Right atrium auricular region (tissue), 2 donors: ENCODE measurements around the gene ZNF497. TPM values are rescaled to one million over a fixed set of nuclear protein-coding genes. Genes with fewer than 3 reads are reported as not detected.
"Not testable (repeated sequence)": the region's sequence is repeated elsewhere in the genome, so short reads cannot be mapped to it uniquely, and the experiment has no call there.

ENCODE experiments used
- DNase-seq: peaks from one replicate; pipeline ENCODE4 v3.0.0-alpha.2; 2019; ENCODE audit warnings: low spot score
- H3K27ac ChIP-seq, 2 donors: fragments of 200-600 bp; sonication (generic); 1 replicate in 1 of 2; 2 replicates in 1 of 2; pipeline ENCODE4 v1.5.1; 2016 to 2019
- H3K27me3 ChIP-seq, 2 donors: fragments of 200-600 bp; sonication (generic); one replicate each; pipeline versions ENCODE4 v1.5.1 to v1.6.0; 2017 to 2019
- H3K36me3 ChIP-seq: fragments of 200-600 bp; sonication (generic); one replicate; pipeline ENCODE4 v1.5.1; 2016
- H3K4me1 ChIP-seq, 2 donors: fragments of 200-600 bp; sonication (generic); one replicate each; pipeline versions ENCODE4 v1.5.1 to v1.6.0; 2017 to 2019
- H3K4me3 ChIP-seq, 2 donors: fragments of 200-600 bp; sonication (generic); 1 replicate in 1 of 2; 2 replicates in 1 of 2; pipeline ENCODE4 v1.5.1; 2017 to 2019; ENCODE audit warnings: mild to moderate bottlenecking in 1 of 2, moderate library complexity in 1 of 2
- H3K9me3 ChIP-seq, 2 donors: fragments of 200-600 bp; sonication (generic); one replicate each; pipeline ENCODE4 v1.5.1; 2019
- CTCF ChIP-seq, 2 donors: fragments of 200-600 bp; sonication (generic); IDR thresholded peaks; one replicate each; pipeline ENCODE4 v1.5.1; 2019; ENCODE audit warnings: antibody characterized with exemption in 2 of 2
- total RNA-seq, 2 donors: library from RNA; depleted of rRNA; stranded (reverse); fragments of >200 nt; gene quantifications; one replicate each; pipeline ENCODE4 v1.1.0, GENCODE V29; 2016

Gene ZNF497
- total RNA-seq, 2 donors from 2014 or later, result 0.39 to 0.56 TPM

GRCh38 chr19:58351558-58351878, 11.0 kb downstream of the ZNF497 start:
- Histone ChIP-seq H3K4me1 (peaks cover 0 to 25% of the 10 kb centered on the region in 2 donors), H3K27ac (no peak overlapping the region), H3K36me3 (no peaks in the 10 kb centered on the region), H3K27me3 (peaks cover 0 to 4% of the 10 kb centered on the region in 2 donors), H3K4me3 (no peak overlapping the region), H3K9me3 (no peaks in the 10 kb centered on the region)
- TF ChIP-seq CTCF (IDR thresholded peaks at IDR 0.05), result no peak
- DNase-seq, result no peak

- no peak for DNase-seq
- peaks cover 0 to 4% of the 10 kb centered on the region in 2 donors for H3K27me3 ChIP-seq
- no peaks in the 10 kb centered on the region for H3K36me3 ChIP-seq
- no peak overlapping the region for H3K27ac ChIP-seq
- peak overlapping the region in 1 of 2 donors; percentile 25 for H3K4me3 ChIP-seq
- TF ChIP-seq CTCF (IDR thresholded peaks at IDR 0.05), result no peak
- peaks cover 0 to 20% of the 10 kb centered on the region in 2 donors for H3K4me1 ChIP-seq
- H3K9me3 ChIP-seq, result no peaks in the 10 kb centered on the region
These were observed 11.5 kb downstream of the ZNF497 start for GRCh38 chr19:58350871-58351557.

DNA sequence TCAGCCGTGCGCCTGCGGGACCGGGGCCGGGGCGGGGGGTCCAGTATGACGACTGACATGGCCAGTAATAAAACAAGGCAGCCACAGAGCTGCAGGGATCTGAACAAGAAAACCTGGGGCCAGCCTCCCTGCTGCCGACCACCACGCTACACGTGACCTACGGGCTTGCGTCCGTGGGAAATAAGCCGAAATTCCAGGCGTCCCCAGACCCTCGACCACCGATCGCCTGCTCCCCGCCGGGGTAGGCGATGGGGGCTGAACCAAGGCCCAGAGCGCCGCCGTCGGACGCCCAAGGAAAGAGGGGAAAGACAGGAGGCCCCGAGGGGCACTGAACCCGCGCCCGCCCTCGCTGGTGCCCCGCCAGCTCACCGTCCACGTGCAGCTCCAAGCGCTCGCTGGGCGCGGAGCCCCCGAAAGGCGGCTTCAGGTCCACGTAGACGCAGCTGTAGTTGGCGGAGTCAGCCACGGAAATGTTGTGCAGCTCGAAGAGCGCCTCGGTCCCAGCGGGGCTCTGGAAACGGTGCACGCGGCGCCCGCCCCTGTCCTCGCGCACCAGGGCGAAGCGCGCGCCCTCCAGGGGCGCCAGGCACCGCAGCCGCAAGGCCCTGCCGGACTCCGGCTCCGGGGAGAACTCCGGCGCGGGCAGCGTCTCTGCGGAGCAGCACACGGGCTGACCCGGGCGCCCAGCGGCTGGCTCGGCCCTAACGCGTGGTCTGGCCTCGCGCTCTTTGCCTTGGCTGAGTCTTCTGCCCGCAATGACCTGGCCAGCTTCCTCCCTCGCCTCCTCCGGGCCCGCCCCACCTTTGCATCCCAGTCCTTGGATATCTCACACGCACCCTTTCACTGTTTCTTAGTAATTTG, 12.3 kb downstream of the ZNF497 start:
- no peaks in the 10 kb centered on the region for H3K36me3 ChIP-seq
- peaks cover 0 to 4% of the 10 kb centered on the region in 2 donors for H3K27me3 ChIP-seq
- no peak for TF ChIP-seq CTCF (IDR thresholded peaks at IDR 0.05)
- DNase-seq, result no peak
- H3K9me3 ChIP-seq, result no peaks in the 10 kb centered on the region
- peak overlapping the region in 1 of 2 donors; percentile 25 for H3K4me3 ChIP-seq
- H3K27ac ChIP-seq, result no peak overlapping the region
- H3K4me1 ChIP-seq, result peaks cover 0 to 16% of the 10 kb centered on the region in 2 donors

DNA sequence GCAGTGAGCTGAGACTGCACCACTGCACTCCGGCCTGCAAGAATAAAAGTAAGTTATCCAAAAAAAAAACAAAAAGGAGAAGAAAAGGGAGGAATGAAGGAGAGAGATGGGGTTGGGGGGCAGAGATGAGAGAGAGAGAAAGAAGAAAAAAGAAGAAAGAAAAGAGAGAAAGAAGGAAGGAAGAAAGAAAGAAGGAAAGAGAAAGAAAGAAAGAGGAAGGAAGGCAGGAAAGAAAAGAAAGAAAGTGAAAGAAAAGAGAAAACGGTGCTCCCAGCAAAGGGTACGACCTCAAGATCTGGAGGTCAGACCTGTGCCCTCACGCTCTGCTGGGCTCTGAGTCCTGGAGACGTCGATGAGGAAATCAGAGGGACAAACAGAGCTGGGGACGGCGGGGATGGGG, 13.0 kb downstream of the ZNF497 start:
- peaks cover 0 to 4% of the 10 kb centered on the region in 2 donors for H3K27me3 ChIP-seq
- no peaks in the 10 kb centered on the region for H3K9me3 ChIP-seq
- H3K27ac ChIP-seq, result no peak overlapping the region
- H3K4me3 ChIP-seq, result no peak overlapping the region
- DNase-seq, result no peak
- no peaks in the 10 kb centered on the region for H3K36me3 ChIP-seq
- no peak for TF ChIP-seq CTCF (IDR thresholded peaks at IDR 0.05)
- peaks cover 0 to 16% of the 10 kb centered on the region in 2 donors for H3K4me1 ChIP-seq

DNA sequence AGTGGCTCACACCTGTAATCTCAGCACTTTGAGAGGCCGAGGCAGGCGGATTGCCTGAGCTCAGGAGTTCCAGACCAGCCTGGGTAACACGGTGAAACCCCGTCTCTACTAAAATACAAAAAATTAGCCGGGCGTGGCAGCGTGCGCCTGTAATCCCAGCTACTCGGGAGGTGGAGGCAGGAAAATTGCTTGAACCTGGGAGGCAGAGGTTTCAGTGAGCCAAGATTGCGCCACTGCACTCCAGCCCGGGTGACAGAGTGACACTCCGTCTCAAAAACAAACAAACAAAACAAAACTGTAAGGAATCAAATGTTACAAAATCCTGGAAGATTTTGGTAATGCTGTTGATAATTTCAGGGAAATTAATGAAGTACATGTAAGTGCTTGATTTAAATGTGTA, 14.5 kb downstream of the ZNF497 start:
- H3K9me3 ChIP-seq, H3K27me3 ChIP-seq, H3K36me3 ChIP-seq, DNase-seq: not testable (repeated sequence)
- H3K4me3 ChIP-seq, result peak overlapping the region; percentile 64 to 67
- H3K27ac ChIP-seq, result peak overlapping the region; percentile 62 to 69
- H3K4me1 ChIP-seq, result peaks cover 0 to 16% of the 10 kb centered on the region in 2 donors
